Astrocyte (in vitro differentiated cells and primary cell): ENCODE measurements around the gene ARPC2. TPM values are rescaled to one million over a fixed set of nuclear protein-coding genes. Genes with fewer than 3 reads are reported as not detected.
"Not testable (repeated sequence)": the region's sequence is repeated elsewhere in the genome, so short reads cannot be mapped to it uniquely, and the experiment has no call there.

ENCODE experiments used
- DNase-seq: peaks from one replicate; pipeline ENCODE4 v3.0.0-alpha.2; 2010; ENCODE audit warnings: low read depth
- FAIRE-seq: peaks from 2 replicates; lab custom pipeline; 2011; peaks lifted over from hg19 to GRCh38; lab: Jason Lieb, UNC
- H2AFZ ChIP-seq: 2 replicates; pipeline ENCODE4 v1.6.0; 2012; ENCODE audit warnings: low read depth, low read length, inconsistent platforms
- H3K27ac ChIP-seq: 2 replicates; pipeline ENCODE4 v1.5.1; 2011; ENCODE audit warnings: low read depth, low read length, inconsistent platforms
- H3K27me3 ChIP-seq: 2 replicates; pipeline ENCODE4 v1.6.0; 2011; ENCODE audit warnings: low read length, inconsistent platforms; ENCODE audit not compliant: insufficient read depth
- H3K36me3 ChIP-seq: 2 replicates; pipeline ENCODE4 v1.5.1; 2011; ENCODE audit warnings: low read length, inconsistent platforms; ENCODE audit not compliant: insufficient read depth
- H3K4me1 ChIP-seq: 2 replicates; pipeline ENCODE4 v1.5.1; 2011; ENCODE audit warnings: low read length, inconsistent platforms; ENCODE audit not compliant: insufficient read depth
- H3K4me2 ChIP-seq: 2 replicates; pipeline ENCODE4 v1.6.0; 2012; ENCODE audit warnings: low read length, inconsistent platforms
- H3K4me3 ChIP-seq: 2 replicates; pipeline ENCODE4 v1.5.1; 2011; ENCODE audit warnings: low read depth, mild to moderate bottlenecking, low read length, inconsistent platforms; ENCODE audit not compliant: insufficient read depth
- H3K79me2 ChIP-seq: 2 replicates; pipeline ENCODE4 v1.6.0; 2012; ENCODE audit warnings: mild to moderate bottlenecking, low read length, inconsistent platforms; ENCODE audit not compliant: insufficient read depth
- H3K9ac ChIP-seq: 2 replicates; pipeline ENCODE4 v1.6.0; 2012; ENCODE audit warnings: mild to moderate bottlenecking, low read length, inconsistent platforms
- H3K9me3 ChIP-seq: 2 replicates; pipeline ENCODE4 v1.5.1; 2012; ENCODE audit warnings: low read depth, mild to moderate bottlenecking, low read length, inconsistent platforms; ENCODE audit not compliant: insufficient read depth
- H4K20me1 ChIP-seq: 2 replicates; pipeline ENCODE4 v1.6.0; 2012; ENCODE audit warnings: low read length, inconsistent platforms; ENCODE audit not compliant: insufficient read depth
- H3K27ac Mint-ChIP-seq: one replicate; pipeline ENCODE4 v1.8.0; 2021; ENCODE audit warnings: mild to moderate bottlenecking, mixed read lengths; ENCODE audit not compliant: unreplicated experiment
- H3K27me3 Mint-ChIP-seq: one replicate; pipeline ENCODE4 v1.8.0; 2021; ENCODE audit warnings: low read depth, mixed read lengths; ENCODE audit not compliant: unreplicated experiment
- H3K36me3 Mint-ChIP-seq: one replicate; pipeline ENCODE4 v1.8.0; 2021; ENCODE audit warnings: low read depth, mixed read lengths; ENCODE audit not compliant: unreplicated experiment
- H3K4me1 Mint-ChIP-seq: one replicate; pipeline ENCODE4 v1.8.0; 2021; ENCODE audit warnings: low read depth, mixed read lengths; ENCODE audit not compliant: unreplicated experiment
- H3K4me3 Mint-ChIP-seq: one replicate; pipeline ENCODE4 v1.8.0; 2021; ENCODE audit warnings: mild to moderate bottlenecking, moderate library complexity, mixed read lengths; ENCODE audit not compliant: unreplicated experiment
- H3K9me3 Mint-ChIP-seq: one replicate; pipeline ENCODE4 v1.8.0; 2021; ENCODE audit warnings: mild to moderate bottlenecking, mixed read lengths; ENCODE audit not compliant: unreplicated experiment
- EZH2 ChIP-seq: IDR thresholded peaks from 2 replicates; pipeline ENCODE4 v1.6.1; 2012; ENCODE audit warnings: mild to moderate bottlenecking, low read length, inconsistent platforms; ENCODE audit not compliant: insufficient read depth
- total RNA-seq: library from RNA; stranded (reverse); gene quantifications from 2 replicates; pipeline ENCODE4 v1.2.1, GENCODE V29; 2021
- TF ChIP-seq, protein P1 (sequence below): IDR thresholded peaks from 2 replicates; pipeline ENCODE4 v1.5.1; 2011; ENCODE audit warnings: low read depth, mild to moderate bottlenecking, inconsistent platforms, low read length, moderate library complexity; ENCODE audit not compliant: insufficient read depth

The ARPC2 gene
- total RNA-seq, 1 donor from 2014 or later: 535 TPM

GRCh38 chr2:218271487-218271797, 54.5 kb downstream of the ARPC2 start:
- Histone ChIP-seq H3K4me3 (peak overlapping the region; percentile 73), H3K27me3 (no peaks in the 10 kb centered on the region), H3K79me2 (peaks cover 37% of the 10 kb centered on the region), H3K9ac (peak overlapping the region; percentile 86), H2AFZ (no peak overlapping the region), H4K20me1 (peaks cover 21% of the 10 kb centered on the region), H3K4me1 (peaks cover 17% of the 10 kb centered on the region), H3K27ac (no peak overlapping the region), H3K4me2 (peak overlapping the region; percentile 87), H3K36me3 (peaks cover 32% of the 10 kb centered on the region), H3K9me3 (no peaks in the 10 kb centered on the region)
- Mint-ChIP-seq H3K9me3 (no peaks in the 10 kb centered on the region), H3K4me1 (peaks cover 12% of the 10 kb centered on the region), H3K36me3 (peaks cover 15% of the 10 kb centered on the region), H3K4me3 (peak overlapping the region; percentile 98), H3K27ac (peak overlapping the region; percentile 1), H3K27me3 (no peaks in the 10 kb centered on the region)
- no peak for DNase-seq
- no peak for FAIRE-seq
- TF ChIP-seq EZH2: no peak
- TF ChIP-seq, protein P1, sequence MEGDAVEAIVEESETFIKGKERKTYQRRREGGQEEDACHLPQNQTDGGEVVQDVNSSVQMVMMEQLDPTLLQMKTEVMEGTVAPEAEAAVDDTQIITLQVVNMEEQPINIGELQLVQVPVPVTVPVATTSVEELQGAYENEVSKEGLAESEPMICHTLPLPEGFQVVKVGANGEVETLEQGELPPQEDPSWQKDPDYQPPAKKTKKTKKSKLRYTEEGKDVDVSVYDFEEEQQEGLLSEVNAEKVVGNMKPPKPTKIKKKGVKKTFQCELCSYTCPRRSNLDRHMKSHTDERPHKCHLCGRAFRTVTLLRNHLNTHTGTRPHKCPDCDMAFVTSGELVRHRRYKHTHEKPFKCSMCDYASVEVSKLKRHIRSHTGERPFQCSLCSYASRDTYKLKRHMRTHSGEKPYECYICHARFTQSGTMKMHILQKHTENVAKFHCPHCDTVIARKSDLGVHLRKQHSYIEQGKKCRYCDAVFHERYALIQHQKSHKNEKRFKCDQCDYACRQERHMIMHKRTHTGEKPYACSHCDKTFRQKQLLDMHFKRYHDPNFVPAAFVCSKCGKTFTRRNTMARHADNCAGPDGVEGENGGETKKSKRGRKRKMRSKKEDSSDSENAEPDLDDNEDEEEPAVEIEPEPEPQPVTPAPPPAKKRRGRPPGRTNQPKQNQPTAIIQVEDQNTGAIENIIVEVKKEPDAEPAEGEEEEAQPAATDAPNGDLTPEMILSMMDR: no peak

DNA sequence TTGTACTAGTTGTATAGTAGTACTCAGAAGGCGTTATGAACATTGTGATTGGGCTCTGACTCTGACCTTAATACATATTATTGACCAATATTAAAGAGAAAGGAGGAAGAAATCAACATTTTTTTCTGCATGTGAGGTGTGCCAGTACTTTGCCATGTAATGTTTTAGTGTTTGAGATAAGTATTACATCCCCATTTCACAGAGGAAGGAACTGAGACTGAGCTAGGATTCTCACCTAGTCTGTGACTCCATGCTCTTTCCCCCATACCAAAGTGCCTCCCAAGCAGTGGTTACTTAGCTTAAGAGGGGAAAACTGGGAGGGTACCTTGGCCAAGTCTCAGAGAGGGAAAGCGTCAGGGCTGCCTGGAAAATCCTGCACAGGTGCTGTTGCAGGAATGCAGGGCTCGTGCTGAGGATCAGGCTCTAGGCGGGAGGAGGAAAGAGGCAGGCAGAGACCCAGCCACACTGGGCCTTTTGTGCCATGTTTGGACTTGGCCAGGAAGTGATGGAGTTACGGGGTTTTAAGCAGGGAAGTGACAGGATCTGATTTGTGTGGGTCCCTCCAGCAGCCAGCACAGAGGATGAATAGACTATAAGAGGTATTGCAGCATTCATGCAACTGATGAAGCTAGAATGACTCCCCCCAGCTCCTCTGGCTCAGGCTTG, 55.0 kb downstream of the ARPC2 start:
- H3K27me3 Mint-ChIP-seq: no peaks in the 10 kb centered on the region
- Histone ChIP-seq H3K27ac (no peak overlapping the region), H3K4me1 (peaks cover 17% of the 10 kb centered on the region), H3K79me2 (peaks cover 37% of the 10 kb centered on the region), H4K20me1 (peaks cover 17% of the 10 kb centered on the region), H2AFZ (no peak overlapping the region), H3K4me2 (peak overlapping the region; percentile 87), H3K9ac (peak overlapping the region; percentile 86), H3K9me3 (no peaks in the 10 kb centered on the region), H3K4me3 (no peak overlapping the region), H3K36me3 (peaks cover 30% of the 10 kb centered on the region), H3K27me3 (no peaks in the 10 kb centered on the region)
- peaks cover 12% of the 10 kb centered on the region for H3K4me1 Mint-ChIP-seq
- DNase-seq (no peak), FAIRE-seq (no peak)
- peak overlapping the region; percentile 98 for H3K4me3 Mint-ChIP-seq
- peaks cover 14% of the 10 kb centered on the region for H3K36me3 Mint-ChIP-seq
- no peaks in the 10 kb centered on the region for H3K9me3 Mint-ChIP-seq
- H3K27ac Mint-ChIP-seq: no peak overlapping the region
- TF ChIP-seq, protein P1: no peak
- TF ChIP-seq EZH2: no peak

- H4K20me1 ChIP-seq: peaks cover 10% of the 10 kb centered on the region
- no peak overlapping the region for H2AFZ ChIP-seq
- no peak overlapping the region for H3K4me3 ChIP-seq
- FAIRE-seq (no peak), DNase-seq (peak; percentile 70)
- Mint-ChIP-seq H3K4me1 (peaks cover 12% of the 10 kb centered on the region), H3K4me3 (no peak overlapping the region), H3K27me3 (no peaks in the 10 kb centered on the region), H3K9me3 (no peaks in the 10 kb centered on the region), H3K27ac (no peak overlapping the region), H3K36me3 (peaks cover 10% of the 10 kb centered on the region)
- H3K36me3 ChIP-seq: peaks cover 32% of the 10 kb centered on the region
- no peaks in the 10 kb centered on the region for H3K27me3 ChIP-seq
- peaks cover 17% of the 10 kb centered on the region for H3K4me1 ChIP-seq
- H3K27ac ChIP-seq: no peak overlapping the region
- TF ChIP-seq EZH2: no peak
- TF ChIP-seq, protein P1: peak; percentile 81
- peak overlapping the region; percentile 42 for H3K9ac ChIP-seq
- no peaks in the 10 kb centered on the region for H3K9me3 ChIP-seq
- H3K4me2 ChIP-seq: peak overlapping the region; percentile 51
- H3K79me2 ChIP-seq: peaks cover 30% of the 10 kb centered on the region
These were observed 55.7 kb downstream of the ARPC2 start for GRCh38 chr2:218272531-218273212.

DNA sequence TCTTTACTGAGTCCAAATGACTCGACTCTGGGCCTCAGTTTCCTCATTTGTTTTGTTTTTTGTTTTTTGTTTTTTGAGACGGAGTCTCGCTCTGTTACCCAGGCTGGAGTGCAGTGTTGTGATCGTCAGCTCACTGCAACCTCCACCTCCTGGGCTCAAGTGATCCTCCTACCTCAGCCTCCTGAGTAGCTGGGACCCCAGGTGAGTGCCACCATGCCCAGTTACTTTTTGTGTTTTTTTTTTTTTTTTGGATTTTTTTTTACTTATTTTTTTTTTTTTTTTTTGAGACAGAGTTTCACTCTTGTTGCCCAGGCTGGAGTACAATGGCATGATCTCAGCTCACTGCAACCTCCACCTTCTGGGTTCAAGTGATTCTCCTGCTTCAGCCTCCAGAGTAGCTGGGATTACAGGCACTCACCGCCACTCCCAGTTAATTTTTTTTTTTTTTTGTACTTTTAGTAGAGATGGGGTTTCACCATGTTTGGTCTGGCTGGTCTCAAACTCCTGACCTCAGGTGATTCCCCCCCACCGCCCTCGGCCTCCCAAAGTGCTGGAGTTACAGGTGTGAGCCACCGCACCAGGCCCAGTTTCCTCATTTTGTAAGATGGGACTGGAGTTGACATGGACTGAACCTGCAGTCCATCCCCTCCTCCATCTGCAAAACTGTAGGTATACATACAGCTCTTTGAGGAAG, 56.4 kb downstream of the ARPC2 start:
- H3K27me3 Mint-ChIP-seq, H3K27me3 ChIP-seq, H3K9me3 Mint-ChIP-seq, H3K36me3 Mint-ChIP-seq, H2AFZ ChIP-seq, FAIRE-seq, H3K4me3 ChIP-seq, DNase-seq, H3K27ac Mint-ChIP-seq, H4K20me1 ChIP-seq, H3K4me3 Mint-ChIP-seq, H3K27ac ChIP-seq, H3K9me3 ChIP-seq: not testable (repeated sequence)
- Histone ChIP-seq H3K36me3 (peaks cover 33% of the 10 kb centered on the region), H3K79me2 (peaks cover 29% of the 10 kb centered on the region), H3K4me1 (peaks cover 17% of the 10 kb centered on the region), H3K4me2 (peak overlapping the region; percentile 51), H3K9ac (peak overlapping the region; percentile 42)
- peaks cover 12% of the 10 kb centered on the region for H3K4me1 Mint-ChIP-seq
